Measurements from ENCODE around the gene NOM1.
"Not testable (repeated sequence)": the region's sequence is repeated elsewhere in the genome, so short reads cannot be mapped to it uniquely, and the experiment has no call there.

NOM1 gene

DNA sequence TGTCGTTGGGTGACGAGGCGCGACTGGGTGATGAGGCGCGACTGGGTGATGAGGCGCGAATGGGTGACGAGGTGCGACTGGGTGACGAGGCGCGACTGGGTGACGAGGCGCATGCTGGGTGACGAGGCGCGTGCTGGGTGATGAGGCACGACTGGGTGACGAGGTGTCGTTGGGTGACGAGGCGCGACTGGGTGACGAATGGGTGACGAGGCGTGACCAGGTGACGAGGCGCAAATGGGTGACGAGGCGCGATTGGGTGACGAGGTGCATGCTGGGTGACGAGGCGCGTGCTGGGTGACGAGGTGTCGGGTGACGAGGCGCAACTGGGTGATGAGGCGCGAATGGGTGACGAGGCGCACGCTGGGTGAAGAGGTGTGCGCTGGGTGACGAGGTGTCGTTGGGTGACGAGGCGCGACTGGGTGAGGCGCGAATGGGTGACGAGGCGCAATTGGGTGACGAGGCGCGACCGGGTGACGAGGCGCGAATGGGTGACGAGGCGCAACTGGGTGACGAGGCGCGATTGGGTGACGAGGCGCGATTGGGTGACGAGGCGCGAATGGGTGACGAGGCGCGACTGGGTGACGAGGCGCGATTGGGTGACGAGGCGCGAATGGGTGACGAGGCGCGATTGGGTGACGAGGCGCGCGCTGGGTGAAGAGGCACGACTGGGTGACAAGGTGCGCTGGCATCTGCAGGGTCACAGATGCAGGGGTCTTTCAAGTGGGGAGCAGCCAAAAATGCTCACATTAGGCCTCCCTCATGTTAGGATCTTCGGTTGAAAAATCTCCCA lies 7.9 kb upstream of the NOM1 start:
- FAIRE-seq: no peak

- FAIRE-seq: no peak
Observed at GRCh38 chr7:156942708-156943090, 6.8 kb upstream of the NOM1 start.

DNA sequence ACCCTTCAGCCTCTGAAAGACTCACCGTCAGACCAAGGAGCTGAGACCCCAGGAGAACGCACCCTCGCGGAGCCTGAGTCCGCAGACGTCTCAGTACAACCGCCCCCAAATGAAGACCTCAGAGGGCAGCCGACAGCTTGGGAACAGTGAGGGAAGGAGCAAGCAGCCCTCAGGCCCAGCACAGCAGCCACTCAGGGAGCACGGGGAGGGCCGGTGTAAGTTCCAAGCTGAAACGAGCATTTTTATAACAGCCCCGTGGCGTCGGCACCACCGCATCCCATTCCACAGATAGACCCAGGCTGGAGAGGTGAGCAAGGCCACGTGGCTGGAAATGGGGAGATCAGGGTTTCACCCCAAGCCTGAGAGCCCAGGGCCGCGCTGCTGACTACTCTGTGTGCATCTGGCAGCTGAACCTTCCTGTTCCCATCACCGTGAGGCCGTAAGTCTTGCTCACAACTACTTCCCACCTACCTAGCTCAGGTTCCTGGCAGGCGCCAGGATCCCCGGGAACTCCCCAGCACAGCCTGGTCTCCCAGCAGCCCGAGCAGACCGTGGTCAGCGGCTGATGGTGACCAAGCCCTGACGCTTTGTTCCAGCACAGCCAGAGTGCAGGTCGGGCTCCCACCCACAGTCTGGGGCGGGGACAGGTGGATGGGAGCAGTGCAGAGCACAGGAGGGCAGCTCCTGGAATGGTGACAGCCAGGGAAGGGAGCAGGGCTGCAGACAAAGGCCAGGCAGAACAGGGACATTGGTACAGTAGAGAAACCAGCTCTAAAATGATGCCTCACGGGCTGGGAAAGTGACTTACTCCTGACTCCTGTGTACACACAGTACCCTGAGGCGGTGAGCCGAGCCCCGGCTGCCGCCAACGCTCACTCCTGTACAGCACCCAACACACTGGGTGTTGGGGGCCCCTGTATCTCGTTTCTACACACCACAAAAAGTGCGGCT lies 6.1 kb upstream of the NOM1 start:
- FAIRE-seq: no peak

GRCh38 chr7:156944876-156945275 lies 4.6 kb upstream of the NOM1 start:
- no peak for FAIRE-seq

DNA sequence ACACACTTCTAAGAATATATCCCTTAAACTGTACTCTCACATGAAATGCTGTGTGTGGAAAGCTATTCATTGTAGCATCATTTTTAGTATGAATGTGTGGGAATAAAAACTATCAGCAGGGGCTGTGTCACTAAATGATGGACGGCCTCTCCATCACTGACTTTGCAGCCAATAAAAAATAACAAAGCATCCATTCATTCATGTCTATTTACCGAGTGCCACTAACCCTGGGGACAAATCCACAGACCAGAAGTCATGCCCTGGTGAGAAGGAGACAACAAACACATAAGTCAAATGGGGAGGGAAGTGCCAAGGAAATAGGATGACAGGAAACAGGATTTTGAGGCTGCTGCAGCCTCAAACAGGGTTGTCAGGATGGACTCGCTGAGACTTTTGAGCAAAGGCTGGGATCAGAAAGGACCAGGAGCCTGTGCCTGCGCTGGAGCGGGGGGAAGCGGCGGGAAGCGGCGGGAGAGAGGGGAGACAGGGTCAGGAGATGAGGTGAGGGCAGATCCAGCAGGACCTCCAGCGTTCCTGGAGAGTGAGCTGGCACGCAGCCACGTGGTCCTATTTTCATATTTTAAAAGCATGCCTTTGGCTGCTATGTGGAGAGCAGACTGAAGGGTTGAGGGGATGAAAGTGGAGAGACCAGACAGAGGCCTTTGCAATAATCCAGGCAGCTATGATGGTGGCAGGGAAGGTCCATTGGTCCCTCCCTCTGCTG lies 2.2 kb upstream of the NOM1 start:
- FAIRE-seq: no peak

DNA sequence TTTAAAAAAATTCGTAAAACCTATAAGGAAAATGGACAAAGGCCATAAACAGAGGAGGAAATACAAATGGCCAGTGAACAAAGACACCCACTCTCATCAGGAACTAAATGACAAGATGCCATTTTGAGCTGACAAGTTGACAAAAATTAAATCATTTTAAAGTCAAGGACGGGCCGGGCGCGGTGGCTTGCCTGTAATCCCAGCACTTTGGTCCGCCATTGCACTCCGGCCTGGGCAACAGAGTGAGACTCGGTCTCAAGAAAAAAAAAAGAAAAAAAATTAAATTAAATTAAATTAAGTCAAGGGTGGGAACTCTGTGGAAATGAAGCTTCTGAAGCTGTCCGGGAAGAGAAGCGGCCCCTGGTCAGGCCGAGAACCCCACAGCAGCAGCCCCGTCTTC lies 1.2 kb upstream of the NOM1 start:
- no peak for FAIRE-seq

DNA sequence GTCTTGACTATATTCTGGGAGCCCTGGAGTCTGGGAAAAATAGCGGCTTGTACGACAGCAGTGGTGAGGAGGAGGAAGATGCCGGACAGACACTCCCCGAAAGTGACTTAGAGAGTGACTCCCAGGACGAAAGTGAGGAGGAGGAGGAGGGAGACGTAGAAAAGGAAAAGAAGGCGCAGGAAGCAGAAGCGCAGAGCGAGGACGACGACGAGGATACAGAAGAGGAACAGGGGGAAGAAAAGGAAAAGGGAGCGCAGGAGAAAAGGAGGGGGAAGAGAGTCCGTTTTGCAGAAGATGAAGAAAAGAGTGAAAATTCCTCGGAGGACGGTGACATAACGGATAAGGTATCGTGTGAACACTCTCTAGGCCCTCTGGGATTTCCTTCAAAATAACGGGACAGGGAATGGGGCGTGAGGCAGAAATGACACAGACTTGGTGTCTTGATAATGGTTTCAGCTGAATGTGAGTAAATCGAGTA lies 908 bp downstream of the NOM1 start:
- no peak for FAIRE-seq

GRCh38 chr7:156953215-156953614 lies 3.7 kb downstream of the NOM1 start:
- FAIRE-seq: not testable (repeated sequence)

- FAIRE-seq: no peak
Observed at GRCh38 chr7:156954941-156955340, 5.4 kb downstream of the NOM1 start.

GRCh38 chr7:156956727-156957126 lies 7.2 kb downstream of the NOM1 start:
- FAIRE-seq: no peak

- no peak for FAIRE-seq
Observed at GRCh38 chr7:156962145-156962544, 12.6 kb downstream of the NOM1 start.

DNA sequence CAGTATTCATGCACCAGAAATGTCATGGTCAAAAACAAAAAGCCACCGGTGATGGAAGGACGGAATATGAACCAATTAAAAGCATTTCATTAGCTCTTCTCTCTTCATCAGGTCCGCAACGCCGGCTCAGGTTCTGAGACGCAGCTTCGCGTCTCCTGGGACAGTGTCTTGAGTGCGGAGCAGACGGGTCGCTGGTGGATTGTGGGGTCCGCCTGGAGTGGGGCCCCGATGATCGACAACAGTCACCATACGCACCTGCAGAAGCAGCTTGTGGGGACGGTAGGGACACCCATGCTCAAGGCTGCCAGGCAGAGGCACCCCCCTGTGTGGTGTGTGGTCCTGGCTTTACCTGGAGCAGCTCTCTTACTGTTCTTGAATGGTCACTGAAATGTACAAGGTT lies 13.4 kb downstream of the NOM1 start:
- FAIRE-seq: no peak

GRCh38 chr7:156963472-156963871 lies 14.0 kb downstream of the NOM1 start:
- no peak for FAIRE-seq

DNA sequence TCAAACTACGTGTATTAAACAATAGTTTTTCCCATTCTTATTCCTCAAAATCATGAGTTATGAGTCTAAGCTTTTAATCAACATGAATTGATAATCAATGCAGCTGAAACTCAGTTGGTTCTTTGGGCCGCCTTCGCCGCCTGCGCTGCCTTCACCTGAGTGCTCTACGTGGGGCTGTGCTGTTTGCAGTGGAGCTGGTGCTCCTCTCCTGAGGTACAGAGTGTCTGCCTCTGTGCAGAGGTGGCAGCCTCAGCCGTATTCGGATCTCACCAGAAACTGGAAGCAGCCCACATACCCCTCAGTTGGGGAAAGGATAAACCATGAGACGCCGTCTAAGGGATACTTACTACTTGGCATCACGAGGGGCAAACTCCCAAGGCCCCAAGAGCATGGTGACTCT lies 15.5 kb downstream of the NOM1 start:
- no peak for FAIRE-seq

- no peak for FAIRE-seq
Observed at GRCh38 chr7:156966387-156966786, 16.9 kb downstream of the NOM1 start.

DNA sequence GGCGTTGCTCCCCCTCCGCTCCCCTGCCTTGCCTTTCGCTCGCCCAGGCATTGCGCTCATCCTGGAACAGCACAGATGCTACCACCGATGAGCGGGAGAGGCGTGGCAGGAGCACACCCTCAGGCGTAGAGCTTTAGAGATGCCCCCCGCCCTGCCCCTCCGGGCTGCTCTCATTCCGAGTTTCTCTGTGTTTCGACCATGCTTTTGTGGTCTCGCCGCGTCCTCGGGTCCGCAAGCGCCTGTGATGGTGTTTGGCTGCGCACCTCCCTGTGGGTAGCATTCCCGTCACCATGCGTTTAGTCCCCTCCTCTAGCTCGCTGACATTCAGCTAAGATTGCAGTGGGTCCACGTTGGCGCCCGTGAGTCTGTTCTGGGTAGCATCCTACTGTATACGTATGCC lies 18.7 kb downstream of the NOM1 start:
- FAIRE-seq: no peak

- FAIRE-seq: no peak
Observed at GRCh38 chr7:156969972-156970420, 20.5 kb downstream of the NOM1 start.

DNA sequence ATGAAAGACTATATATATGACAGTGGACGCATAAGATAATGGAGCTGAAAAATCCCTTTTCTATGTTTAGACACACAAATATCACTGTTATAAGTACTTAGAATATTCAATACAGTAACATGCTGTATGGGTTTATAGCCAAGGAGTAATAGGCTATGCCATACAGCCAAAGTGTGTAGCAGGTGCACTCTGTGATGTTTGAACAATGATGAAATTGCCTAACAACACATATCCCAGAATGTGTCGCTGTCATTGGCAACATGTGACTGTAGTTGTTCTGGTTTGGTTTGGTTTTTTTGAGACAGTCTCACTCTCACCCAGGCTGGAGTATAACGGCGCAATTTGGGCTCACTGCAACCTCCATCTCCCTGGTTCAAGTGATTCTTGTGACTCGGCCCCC lies 26.1 kb downstream of the NOM1 start:
- no peak for FAIRE-seq

DNA sequence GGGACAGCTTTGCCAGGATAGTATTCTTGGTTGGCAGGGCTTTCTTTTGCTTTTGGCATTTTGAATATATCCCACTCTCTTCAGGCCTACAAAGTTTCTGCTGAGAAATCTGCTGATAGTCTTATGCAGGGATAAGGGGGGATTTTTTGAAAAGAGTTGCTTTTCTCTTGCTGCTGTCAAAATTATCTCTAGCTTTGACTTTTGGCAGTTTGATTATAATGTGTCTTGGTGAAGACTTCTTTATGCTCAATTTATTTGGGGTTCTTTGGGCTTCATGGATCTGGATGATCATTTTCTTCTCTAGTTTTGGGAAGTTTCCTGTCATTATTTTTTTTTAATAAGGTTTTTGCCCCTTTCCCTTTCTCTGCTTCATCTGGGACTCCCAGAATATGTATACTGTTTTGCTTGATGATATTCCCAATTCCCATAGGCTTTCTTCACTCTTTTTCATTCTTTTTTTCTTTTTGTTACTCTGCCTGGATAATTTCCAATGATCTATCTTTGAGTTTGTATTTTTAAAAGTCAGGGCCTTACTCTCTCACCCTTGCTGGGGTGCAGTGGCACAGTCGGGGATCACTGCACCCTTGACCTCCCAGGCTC lies 29.6 kb downstream of the NOM1 start:
- no peak for FAIRE-seq

GRCh38 chr7:156979711-156980110 lies 30.2 kb downstream of the NOM1 start:
- FAIRE-seq: no peak

GRCh38 chr7:156984174-156984891 lies 34.8 kb downstream of the NOM1 start:
- FAIRE-seq: no peak

Measured in colon (tissue), 2 donors.